SK-N-SH (cell line): Measurements from ENCODE around the gene STAT1. TPM values are rescaled to one million over a fixed set of nuclear protein-coding genes. Genes with fewer than 3 reads are reported as not detected.

Experiments
- CTCF ChIA-PET: fragments of 300-600, 350-600 bp; formaldehyde crosslinking; extraction: SDS; loops from one replicate; lab custom pipeline; 2021; lab: Yijun Ruan, JAX
- POLR2A ChIA-PET: fragments of 350-600 bp; sonication (Branson Sonifier 250); formaldehyde crosslinking; extraction: SDS; loops from one replicate; lab custom pipeline; 2020; ENCODE audit warnings: antibody characterized with exemption, inconsistent platforms; lab: Yijun Ruan, JAX
- DNase-seq: peaks from one replicate; pipeline ENCODE4 v3.0.0; 2012
- H2AFZ ChIP-seq: fragments of 200-600 bp; sonication (generic); 2 replicates; pipeline ENCODE4 v1.8.1; 2016; ENCODE audit warnings: antibody characterized with exemption, mild to moderate bottlenecking, low read depth
- H3F3A ChIP-seq: fragments of 200-600 bp; sonication (generic); replicated peaks from 2 replicates; pipeline ENCODE3; 2016; ENCODE audit warnings: antibody characterized with exemption, mild to moderate bottlenecking; ENCODE audit not compliant: insufficient read depth
- H3K27ac ChIP-seq, 2 experiments: fragments of 200-500 bp in 1 of 2; fragments of 200-600 bp in 1 of 2; sonication (Bioruptor generic) in 1 of 2; sonication (generic), shearing (Covaris generic) in 1 of 2; 2 replicates each; pipeline versions ENCODE4 v1.5.1 to v1.6.1; 2014 to 2016; ENCODE audit warnings: low read depth in 2 of 2, inconsistent platforms in 1 of 2, low read length in 1 of 2, mild to moderate bottlenecking in 1 of 2, mixed read lengths in 1 of 2
- H3K27me3 ChIP-seq: fragments of 200-600 bp; sonication (generic), shearing (Covaris generic); 2 replicates; pipeline ENCODE4 v1.6.1; 2016; ENCODE audit warnings: mixed run types; ENCODE audit not compliant: insufficient read depth
- H3K36me3 ChIP-seq, 2 experiments: fragments of 200-500 bp in 1 of 2; fragments of 200-600 bp in 1 of 2; sonication (Bioruptor generic) in 1 of 2; sonication (generic) in 1 of 2; replicated peaks in 1 of 2; 2 replicates each; pipeline versions ENCODE3 to v1.5.1; 2014 to 2016; ENCODE audit warnings: low read length in 1 of 2, mild to moderate bottlenecking in 1 of 2; ENCODE audit not compliant: insufficient read depth in 2 of 2, control insufficient read depth in 1 of 2
- H3K4me1 ChIP-seq, 2 experiments: fragments of 200-500 bp in 1 of 2; fragments of 200-600 bp in 1 of 2; sonication (Bioruptor generic) in 1 of 2; sonication (generic), shearing (Covaris generic) in 1 of 2; 2 replicates each; pipeline versions ENCODE4 v1.5.1 to v1.6.1; 2014 to 2016; ENCODE audit warnings: low read depth in 1 of 2, low read length in 1 of 2, mixed run types in 1 of 2; ENCODE audit not compliant: insufficient read depth in 2 of 2, control insufficient read depth in 1 of 2
- H3K4me2 ChIP-seq: fragments of 200-600 bp; sonication (generic), shearing (Covaris generic); 2 replicates; pipeline ENCODE4 v1.6.1; 2017; ENCODE audit warnings: mixed run types
- H3K4me3 ChIP-seq, 2 experiments: fragments of 200-500 bp in 1 of 2; fragments of 200-600 bp in 1 of 2; sonication (Bioruptor generic) in 1 of 2; sonication (generic), shearing (Covaris generic) in 1 of 2; 2 replicates each; pipeline versions ENCODE4 v1.5.1 to v1.8.1; 2014 to 2016; ENCODE audit warnings: low read depth in 2 of 2, inconsistent platforms in 1 of 2, low read length in 1 of 2, mild to moderate bottlenecking in 1 of 2, mixed read lengths in 1 of 2, moderate library complexity in 1 of 2
- H3K79me2 ChIP-seq: fragments of 200-600 bp; sonication (generic); 2 replicates; pipeline ENCODE4 v1.8.1; 2017; ENCODE audit warnings: mild to moderate bottlenecking; ENCODE audit not compliant: insufficient read depth
- H3K9ac ChIP-seq: fragments of 200-600 bp; sonication (generic); 2 replicates; pipeline ENCODE4 v1.6.1; 2017; ENCODE audit warnings: mixed run types
- H3K9me2 ChIP-seq: fragments of 200-600 bp; sonication (generic); 2 replicates; pipeline ENCODE4 v1.6.1; 2017; ENCODE audit warnings: mixed run types
- H3K9me3 ChIP-seq: fragments of 200-600 bp; sonication (generic); 2 replicates; pipeline ENCODE4 v1.6.1; 2017; ENCODE audit warnings: mixed run types, mild to moderate bottlenecking, moderate library complexity
- H4K20me1 ChIP-seq: fragments of 200-600 bp; sonication (generic); 2 replicates; pipeline ENCODE4 v1.6.1; 2017; ENCODE audit warnings: mild to moderate bottlenecking, mixed run types; ENCODE audit not compliant: insufficient read depth
- CHD2 ChIP-seq: fragments of 150-350 bp; IDR thresholded peaks from 2 replicates; pipeline ENCODE4 v1.6.1; 2018; ENCODE audit warnings: low read length; ENCODE audit not compliant: partially characterized antibody
- FOSL2 ChIP-seq: IDR thresholded peaks from 2 replicates; pipeline ENCODE4 v1.4.0; 2012; ENCODE audit warnings: low read depth, mild to moderate bottlenecking, moderate library complexity, borderline replicate concordance
- GABPA ChIP-seq: IDR thresholded peaks from 2 replicates; pipeline ENCODE4 v1.4.0; 2012; ENCODE audit warnings: low read depth, mild to moderate bottlenecking
- PBX3 ChIP-seq: IDR thresholded peaks from 2 replicates; pipeline ENCODE4; 2012
- TCF12 ChIP-seq: IDR thresholded peaks from 2 replicates; pipeline ENCODE4 v1.4.0; 2012
- TEAD4 ChIP-seq: IDR thresholded peaks from 2 replicates; pipeline ENCODE4 v1.4.0; 2012; ENCODE audit warnings: mild to moderate bottlenecking, borderline replicate concordance; ENCODE audit not compliant: insufficient read depth
- USF2 ChIP-seq: fragments of 150-350 bp; IDR thresholded peaks from 2 replicates; pipeline ENCODE4 v1.6.1; 2017; ENCODE audit warnings: antibody characterized with exemption, low read length, low read depth, borderline replicate concordance
- WGBS: methylation state at CpG from one replicate; pipeline ENCODE4 v1.1.6; 2017; ENCODE audit warnings: low lambda C conversion rate; 5-methylcytosine and 5-hydroxymethylcytosine counted together
- polyA plus RNA-seq, 3 experiments: library from polyadenylated mRNA; depleted of rRNA; stranded (reverse); fragments of >200 nt; gene quantifications; 2 replicates each; pipeline ENCODE4 v1.2.3, GENCODE V29; 2012
- TF ChIP-seq, protein P1 (sequence below): fragments of 150-350 bp; IDR thresholded peaks from 2 replicates; pipeline ENCODE4 v1.6.1; 2016; ENCODE audit warnings: mild to moderate bottlenecking, low read depth, low read length

STAT1 gene
- polyA plus RNA-seq, 1 of the 3 experiments (the other 2 are of a cell fraction): 22.1 TPM

- peaks cover 28 to 36% of the 10 kb centered on the region in 2 experiments for H3K36me3 ChIP-seq
- peaks cover 69% of the 10 kb centered on the region for H3F3A ChIP-seq
- H3K27ac ChIP-seq: no peak overlapping the region
- ChIA-PET POLR2A (no interaction called here), CTCF (no interaction called here)
- no peak overlapping the region for H3K4me2 ChIP-seq
- H3K9ac ChIP-seq: no peak overlapping the region
- H3K9me3 ChIP-seq: no peaks in the 10 kb centered on the region
- H3K9me2 ChIP-seq: no peaks in the 10 kb centered on the region
- H3K27me3 ChIP-seq: no peaks in the 10 kb centered on the region
- no peak for DNase-seq
- peaks cover 12 to 16% of the 10 kb centered on the region in 2 experiments; a peak in 3 of 4 replicates for H3K4me1 ChIP-seq
- no peak for TF ChIP-seq TEAD4
- no peak for TF ChIP-seq PBX3
- TF ChIP-seq FOSL2: no peak
- TF ChIP-seq, protein P1, sequence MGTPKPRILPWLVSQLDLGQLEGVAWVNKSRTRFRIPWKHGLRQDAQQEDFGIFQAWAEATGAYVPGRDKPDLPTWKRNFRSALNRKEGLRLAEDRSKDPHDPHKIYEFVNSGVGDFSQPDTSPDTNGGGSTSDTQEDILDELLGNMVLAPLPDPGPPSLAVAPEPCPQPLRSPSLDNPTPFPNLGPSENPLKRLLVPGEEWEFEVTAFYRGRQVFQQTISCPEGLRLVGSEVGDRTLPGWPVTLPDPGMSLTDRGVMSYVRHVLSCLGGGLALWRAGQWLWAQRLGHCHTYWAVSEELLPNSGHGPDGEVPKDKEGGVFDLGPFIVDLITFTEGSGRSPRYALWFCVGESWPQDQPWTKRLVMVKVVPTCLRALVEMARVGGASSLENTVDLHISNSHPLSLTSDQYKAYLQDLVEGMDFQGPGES: no peak
- no peak for TF ChIP-seq TCF12
- TF ChIP-seq, all 33 proteins: peak for 0
- H2AFZ ChIP-seq: no peak overlapping the region
- 96% methylated on average over 2 of the region's 2 CpGs for WGBS
- H3K4me3 ChIP-seq: no peak overlapping the region
- no peaks in the 10 kb centered on the region for H4K20me1 ChIP-seq
- no peaks in the 10 kb centered on the region for H3K79me2 ChIP-seq
Measured at GRCh38 chr2:190941571-190941970, 72.4 kb downstream of the STAT1 start.

DNA sequence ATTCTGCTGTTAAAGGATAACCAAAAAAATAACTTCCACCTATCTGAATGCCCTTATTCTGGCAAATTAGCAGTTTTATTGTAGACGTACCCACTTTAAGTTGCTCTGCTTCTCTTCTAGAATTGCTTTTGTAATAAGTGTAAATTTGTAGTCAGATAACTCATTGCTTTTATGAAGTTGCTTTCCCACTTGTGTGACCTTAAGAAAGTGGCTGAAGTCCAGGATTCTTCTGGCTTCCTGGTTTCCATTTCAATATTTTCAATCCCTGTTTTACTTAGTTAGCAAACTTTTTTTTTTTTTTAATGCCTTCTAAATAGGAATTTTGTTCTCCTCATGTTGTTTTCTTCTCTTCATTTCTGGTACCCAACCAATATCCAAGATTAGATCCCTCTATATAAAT lies 73.5 kb downstream of the STAT1 start:
- no peaks in the 10 kb centered on the region for H3K27me3 ChIP-seq
- H3K4me2 ChIP-seq: no peak overlapping the region
- ChIA-PET POLR2A (no interaction called here), CTCF (no interaction called here)
- no peaks in the 10 kb centered on the region for H3K9me3 ChIP-seq
- H3K79me2 ChIP-seq: no peaks in the 10 kb centered on the region
- no peak overlapping the region for H3K27ac ChIP-seq
- WGBS: 100% methylated on average over 1 of the region's 1 CpG
- peaks cover 8 to 15% of the 10 kb centered on the region in 2 experiments; a peak in 2 of 4 replicates for H3K4me1 ChIP-seq
- H3F3A ChIP-seq: peaks cover 62% of the 10 kb centered on the region
- peaks cover 39 to 46% of the 10 kb centered on the region in 2 experiments for H3K36me3 ChIP-seq
- H3K9ac ChIP-seq: no peak overlapping the region
- no peak overlapping the region for H3K4me3 ChIP-seq
- H2AFZ ChIP-seq: no peak overlapping the region
- no peaks in the 10 kb centered on the region for H3K9me2 ChIP-seq
- H4K20me1 ChIP-seq: no peaks in the 10 kb centered on the region
- DNase-seq: no peak
- TF ChIP-seq CHD2 (no peak), GABPA (no peak), USF2 (no peak)
- TF ChIP-seq, all 33 proteins: peak for 0
